Measurements from ENCODE around the gene CCDC167.
A peak's percentile ranks its signal among the peaks of the same experiment; 100 is the strongest.

CCDC167 gene

DNA sequence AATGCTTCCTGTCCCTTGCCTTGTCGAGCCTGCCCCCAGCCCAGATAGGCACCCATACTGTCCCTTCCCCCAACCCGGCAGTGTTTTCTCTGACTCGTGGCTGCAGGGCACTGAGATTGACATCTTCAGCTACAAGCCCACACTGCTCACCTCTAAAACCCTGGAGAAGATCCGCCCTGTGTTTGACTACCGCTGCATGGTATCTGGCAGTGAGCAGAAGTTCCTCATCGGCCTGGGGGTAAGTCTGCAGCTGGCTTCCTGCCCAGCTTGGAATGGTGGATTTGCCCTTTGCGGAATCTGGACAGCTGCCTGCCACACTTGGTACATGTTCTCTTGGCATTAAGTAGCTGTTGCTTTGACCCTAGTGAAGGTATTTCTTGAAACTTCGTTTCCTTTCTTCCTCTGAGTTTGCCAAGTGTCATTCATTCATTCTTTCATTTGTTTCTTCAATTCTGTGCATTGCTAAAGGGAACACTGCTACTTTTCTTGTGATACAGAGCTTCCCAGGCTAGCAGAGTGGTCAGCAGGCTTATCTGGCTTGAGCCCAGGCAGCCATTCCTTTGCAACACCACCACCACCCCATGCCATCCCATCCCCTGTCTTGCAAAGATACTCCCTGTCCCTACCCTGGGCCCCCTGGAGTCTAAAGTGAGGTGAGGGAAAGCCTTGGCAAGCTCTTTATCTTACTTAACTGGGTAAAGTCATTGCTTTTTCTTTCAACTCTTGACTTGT is 26.2 kb downstream of the CCDC167 start:
- H3K27ac ChIP-seq (ENCODE audit: low read length, poor library complexity, severe bottlenecking): no peak overlapping the region

DNA sequence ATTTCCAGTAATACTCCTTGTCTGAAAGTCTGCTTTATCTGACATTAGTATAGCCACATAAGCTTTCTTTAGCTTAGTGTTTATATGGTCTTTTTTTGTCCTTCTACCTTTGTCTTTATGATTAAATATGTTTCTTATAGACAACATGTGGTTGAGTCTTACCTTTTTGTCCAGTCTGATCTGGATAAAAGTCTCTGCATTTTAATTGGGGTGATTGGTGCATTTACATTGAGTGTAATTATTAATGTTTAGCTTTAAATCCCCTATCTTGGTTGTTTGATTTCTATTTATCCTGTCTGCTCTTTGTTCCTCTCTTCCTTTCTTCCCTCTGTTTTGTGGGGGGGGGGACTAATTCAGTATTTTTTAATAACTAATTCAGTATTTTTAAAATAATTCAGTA is 32.0 kb downstream of the CCDC167 start:
- Histone ChIP-seq H2AK5ac (ENCODE audit: low read length, severe bottlenecking) (no peak overlapping the region), H2BK15ac (ENCODE audit: low read depth, poor library complexity, severe bottlenecking) (no peak overlapping the region), H3K9me3 (ENCODE audit: control insufficient read depth, low read length) (peaks cover 17% of the 10 kb centered on the region), H4K8ac (ENCODE audit: low read length) (no peak overlapping the region), H2AFZ (ENCODE audit: low read depth, low read length) (no peak overlapping the region), H3K4me1 (ENCODE audit: control insufficient read depth, insufficient read depth, low read depth, low read length) (no peaks in the 10 kb centered on the region), H2BK12ac (ENCODE audit: low read length in 2 of 2) (no peak overlapping the region), H3K27me3 (ENCODE audit: control insufficient read depth in 1 of 2, insufficient read depth in 1 of 2, low read length in 2 of 2) (no peaks in the 10 kb centered on the region), H3K9ac (ENCODE audit: low read length) (no peak overlapping the region), H4K91ac (ENCODE audit: low read length) (no peak overlapping the region), H3K4me2 (ENCODE audit: low read length, poor library complexity, severe bottlenecking) (no peak overlapping the region), H3K79me1 (replicated peaks; ENCODE audit: low read length, poor library complexity, severe bottlenecking) (peaks cover 7% of the 10 kb centered on the region), H3K4me3 (ENCODE audit: insufficient read depth in 1 of 2, low read depth in 1 of 2, low read length in 2 of 2) (no peak overlapping the region), H3K4ac (ENCODE audit: low read depth in 1 of 2, low read length in 2 of 2) (no peak overlapping the region), H3K14ac (ENCODE audit: low read length in 2 of 2) (no peak overlapping the region), H2BK5ac (ENCODE audit: low read depth, low read length, poor library complexity, severe bottlenecking) (no peak overlapping the region), H3K18ac (ENCODE audit: low read depth in 1 of 2, low read length in 2 of 2) (no peak overlapping the region), H2BK120ac (ENCODE audit: low read depth, low read length) (no peak overlapping the region), H3K27ac (ENCODE audit: low read length, poor library complexity, severe bottlenecking) (no peak overlapping the region), H3K36me3 (ENCODE audit: control insufficient read depth in 1 of 2, insufficient read depth in 2 of 2, low read depth in 1 of 2, low read length in 2 of 2) (peaks cover 25 to 62% of the 10 kb centered on the region in 2 experiments), H3K23ac (ENCODE audit: low read length in 2 of 2) (no peak overlapping the region)
- no peak for DNase-seq

More for the DNA sequence above, 26.2 kb downstream of the CCDC167 start:
- no peak overlapping the region for H3K4me2 ChIP-seq (ENCODE audit: low read length, poor library complexity, severe bottlenecking)
- WGBS: 94% methylated on average over 8 of the region's 8 CpGs
- no peak overlapping the region for H4K8ac ChIP-seq (ENCODE audit: low read length)
- no peak for DNase-seq
- H3K23ac ChIP-seq (ENCODE audit: low read length in 2 of 2): no peak overlapping the region
- H3K9me3 ChIP-seq (ENCODE audit: control insufficient read depth, low read length): no peaks in the 10 kb centered on the region
- no peaks in the 10 kb centered on the region for H3K4me1 ChIP-seq (ENCODE audit: control insufficient read depth, insufficient read depth, low read depth, low read length)
- no peak overlapping the region for H2AK5ac ChIP-seq (ENCODE audit: low read length, severe bottlenecking)
- H3K18ac ChIP-seq (ENCODE audit: low read depth in 1 of 2, low read length in 2 of 2): no peak overlapping the region
- no peak overlapping the region for H3K4ac ChIP-seq (ENCODE audit: low read depth in 1 of 2, low read length in 2 of 2)
- H3K4me3 ChIP-seq (ENCODE audit: insufficient read depth in 1 of 2, low read depth in 1 of 2, low read length in 2 of 2): no peak overlapping the region
- no peak overlapping the region for H4K91ac ChIP-seq (ENCODE audit: low read length)
- no peak overlapping the region for H3K9ac ChIP-seq (ENCODE audit: low read length)
- H2BK15ac ChIP-seq (ENCODE audit: low read depth, poor library complexity, severe bottlenecking): no peak overlapping the region
- H3K36me3 ChIP-seq (ENCODE audit: control insufficient read depth in 1 of 2, insufficient read depth in 2 of 2, low read depth in 1 of 2, low read length in 2 of 2): peaks cover 64 to 76% of the 10 kb centered on the region in 2 experiments
- no peak overlapping the region for H3K14ac ChIP-seq (ENCODE audit: low read length in 2 of 2)
- H2BK12ac ChIP-seq (ENCODE audit: low read length in 2 of 2): no peak overlapping the region
- H3K79me1 ChIP-seq (replicated peaks; ENCODE audit: low read length, poor library complexity, severe bottlenecking): peaks cover 7% of the 10 kb centered on the region
- H3K27me3 ChIP-seq (ENCODE audit: control insufficient read depth in 1 of 2, insufficient read depth in 1 of 2, low read length in 2 of 2): no peaks in the 10 kb centered on the region
- no peak overlapping the region for H2AFZ ChIP-seq (ENCODE audit: low read depth, low read length)
- no peak overlapping the region for H2BK5ac ChIP-seq (ENCODE audit: low read depth, low read length, poor library complexity, severe bottlenecking)
- H2BK120ac ChIP-seq (ENCODE audit: low read depth, low read length): no peak overlapping the region

DNA sequence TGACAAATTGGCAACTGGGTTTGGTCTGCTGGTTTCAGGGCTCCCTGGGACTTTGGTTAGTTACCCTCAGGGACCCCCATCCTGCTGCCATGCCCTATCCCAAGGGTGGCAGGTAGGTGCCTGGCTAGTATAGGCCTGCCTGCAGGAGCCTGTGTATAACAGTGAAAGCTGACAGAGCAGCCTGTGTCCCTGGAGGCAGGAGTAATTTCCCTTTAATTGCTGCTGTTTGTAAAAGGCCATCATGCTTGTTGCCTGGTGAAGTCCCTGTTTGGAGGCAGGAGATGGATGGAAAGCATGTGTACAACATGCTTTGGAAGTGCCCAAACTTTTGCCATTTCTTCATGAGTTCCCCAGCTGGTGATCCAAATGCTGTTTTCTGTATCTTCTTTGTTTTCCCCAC is 36.6 kb downstream of the CCDC167 start:
- H3K23ac ChIP-seq (ENCODE audit: low read length in 2 of 2): peak overlapping the region in 1 of 2 experiments; percentile 50
- H2AK5ac ChIP-seq (ENCODE audit: low read length, severe bottlenecking): no peak overlapping the region
- H3K4me1 ChIP-seq (ENCODE audit: control insufficient read depth, insufficient read depth, low read depth, low read length): peaks cover 4% of the 10 kb centered on the region
- no peak overlapping the region for H4K91ac ChIP-seq (ENCODE audit: low read length)
- no peak for DNase-seq
- H3K27ac ChIP-seq (ENCODE audit: low read length, poor library complexity, severe bottlenecking): no peak overlapping the region
- H3K14ac ChIP-seq (ENCODE audit: low read length in 2 of 2): no peak overlapping the region
- peaks cover 6% of the 10 kb centered on the region for H3K79me1 ChIP-seq (replicated peaks; ENCODE audit: low read length, poor library complexity, severe bottlenecking)
- H3K27me3 ChIP-seq (ENCODE audit: control insufficient read depth in 1 of 2, insufficient read depth in 1 of 2, low read length in 2 of 2): no peaks in the 10 kb centered on the region
- no peak overlapping the region for H2BK12ac ChIP-seq (ENCODE audit: low read length in 2 of 2)
- no peak overlapping the region for H3K4ac ChIP-seq (ENCODE audit: low read depth in 1 of 2, low read length in 2 of 2)
- H2BK15ac ChIP-seq (ENCODE audit: low read depth, poor library complexity, severe bottlenecking): no peak overlapping the region
- H3K9me3 ChIP-seq (ENCODE audit: control insufficient read depth, low read length): peaks cover 17% of the 10 kb centered on the region
- peak overlapping the region in 1 of 2 experiments; percentile 9 for H3K18ac ChIP-seq (ENCODE audit: low read depth in 1 of 2, low read length in 2 of 2)
- no peak overlapping the region for H3K4me3 ChIP-seq (ENCODE audit: insufficient read depth in 1 of 2, low read depth in 1 of 2, low read length in 2 of 2)
- no peak overlapping the region for H3K9ac ChIP-seq (ENCODE audit: low read length)
- H2BK5ac ChIP-seq (ENCODE audit: low read depth, low read length, poor library complexity, severe bottlenecking): no peak overlapping the region
- no peak overlapping the region for H2BK120ac ChIP-seq (ENCODE audit: low read depth, low read length)
- peaks cover 45 to 81% of the 10 kb centered on the region in 2 experiments for H3K36me3 ChIP-seq (ENCODE audit: control insufficient read depth in 1 of 2, insufficient read depth in 2 of 2, low read depth in 1 of 2, low read length in 2 of 2)
- no peak overlapping the region for H4K8ac ChIP-seq (ENCODE audit: low read length)
- no peak overlapping the region for H3K4me2 ChIP-seq (ENCODE audit: low read length, poor library complexity, severe bottlenecking)
- H2AFZ ChIP-seq (ENCODE audit: low read depth, low read length): no peak overlapping the region

DNA sequence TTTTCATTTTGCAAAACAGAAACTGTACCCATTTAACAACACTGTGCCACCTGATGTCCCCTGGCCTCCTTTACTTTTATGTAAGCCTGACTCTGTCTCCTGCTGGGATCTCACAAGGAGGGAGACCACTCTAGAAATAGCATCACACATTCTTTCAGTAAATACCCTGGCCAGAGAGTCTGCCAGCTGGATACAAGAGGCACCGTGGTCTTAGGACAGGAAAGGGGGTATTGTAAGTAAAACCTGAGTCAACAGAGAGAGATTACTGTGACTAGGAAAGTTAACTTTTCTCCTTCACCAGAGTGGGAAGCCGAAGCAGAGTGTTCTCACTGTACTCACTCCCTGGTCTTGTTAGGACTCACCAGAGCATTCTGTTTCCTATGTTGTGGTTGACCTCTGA is 38.9 kb downstream of the CCDC167 start:
- Histone ChIP-seq H3K14ac (ENCODE audit: low read length in 2 of 2) (no peak overlapping the region), H2BK120ac (ENCODE audit: low read depth, low read length) (no peak overlapping the region), H3K4me2 (ENCODE audit: low read length, poor library complexity, severe bottlenecking) (no peak overlapping the region), H3K27ac (ENCODE audit: low read length, poor library complexity, severe bottlenecking) (no peak overlapping the region), H4K8ac (ENCODE audit: low read length) (no peak overlapping the region), H2BK5ac (ENCODE audit: low read depth, low read length, poor library complexity, severe bottlenecking) (no peak overlapping the region), H2BK12ac (ENCODE audit: low read length in 2 of 2) (no peak overlapping the region), H2AFZ (ENCODE audit: low read depth, low read length) (no peak overlapping the region), H3K36me3 (ENCODE audit: control insufficient read depth in 1 of 2, insufficient read depth in 2 of 2, low read depth in 1 of 2, low read length in 2 of 2) (peaks cover 51 to 64% of the 10 kb centered on the region in 2 experiments), H3K23ac (ENCODE audit: low read length in 2 of 2) (no peak overlapping the region), H4K91ac (ENCODE audit: low read length) (no peak overlapping the region), H3K9me3 (ENCODE audit: control insufficient read depth, low read length) (no peaks in the 10 kb centered on the region), H2BK15ac (ENCODE audit: low read depth, poor library complexity, severe bottlenecking) (no peak overlapping the region), H2AK5ac (ENCODE audit: low read length, severe bottlenecking) (no peak overlapping the region), H3K79me1 (replicated peaks; ENCODE audit: low read length, poor library complexity, severe bottlenecking) (peaks cover 13% of the 10 kb centered on the region), H3K27me3 (ENCODE audit: control insufficient read depth in 1 of 2, insufficient read depth in 1 of 2, low read length in 2 of 2) (no peaks in the 10 kb centered on the region), H3K4ac (ENCODE audit: low read depth in 1 of 2, low read length in 2 of 2) (no peak overlapping the region), H3K18ac (ENCODE audit: low read depth in 1 of 2, low read length in 2 of 2) (no peak overlapping the region), H3K9ac (ENCODE audit: low read length) (peak overlapping the region; percentile 35), H3K4me3 (ENCODE audit: insufficient read depth in 1 of 2, low read depth in 1 of 2, low read length in 2 of 2) (no peak overlapping the region), H3K4me1 (ENCODE audit: control insufficient read depth, insufficient read depth, low read depth, low read length) (peaks cover 4% of the 10 kb centered on the region)
- DNase-seq: no peak
- WGBS: 76% methylated on average over 2 of the region's 2 CpGs
